AG10803 (cell line): Measurements from ENCODE around the gene ATMIN.

Source experiments
- DNase-seq: peaks from one replicate; pipeline ENCODE4 v3.0.0; 2010; ENCODE audit warnings: low read depth
- H3K4me3 ChIP-seq: 2 replicates; pipeline ENCODE4 v1.5.1; 2011; ENCODE audit warnings: mild to moderate bottlenecking, low read length, control low read depth
- TF ChIP-seq, protein P1 (sequence below): conservative IDR thresholded peaks from 2 replicates; pipeline ENCODE4 v1.5.1; 2011; ENCODE audit warnings: mild to moderate bottlenecking, low read length, control low read depth, inconsistent platforms

The ATMIN gene, protein sequence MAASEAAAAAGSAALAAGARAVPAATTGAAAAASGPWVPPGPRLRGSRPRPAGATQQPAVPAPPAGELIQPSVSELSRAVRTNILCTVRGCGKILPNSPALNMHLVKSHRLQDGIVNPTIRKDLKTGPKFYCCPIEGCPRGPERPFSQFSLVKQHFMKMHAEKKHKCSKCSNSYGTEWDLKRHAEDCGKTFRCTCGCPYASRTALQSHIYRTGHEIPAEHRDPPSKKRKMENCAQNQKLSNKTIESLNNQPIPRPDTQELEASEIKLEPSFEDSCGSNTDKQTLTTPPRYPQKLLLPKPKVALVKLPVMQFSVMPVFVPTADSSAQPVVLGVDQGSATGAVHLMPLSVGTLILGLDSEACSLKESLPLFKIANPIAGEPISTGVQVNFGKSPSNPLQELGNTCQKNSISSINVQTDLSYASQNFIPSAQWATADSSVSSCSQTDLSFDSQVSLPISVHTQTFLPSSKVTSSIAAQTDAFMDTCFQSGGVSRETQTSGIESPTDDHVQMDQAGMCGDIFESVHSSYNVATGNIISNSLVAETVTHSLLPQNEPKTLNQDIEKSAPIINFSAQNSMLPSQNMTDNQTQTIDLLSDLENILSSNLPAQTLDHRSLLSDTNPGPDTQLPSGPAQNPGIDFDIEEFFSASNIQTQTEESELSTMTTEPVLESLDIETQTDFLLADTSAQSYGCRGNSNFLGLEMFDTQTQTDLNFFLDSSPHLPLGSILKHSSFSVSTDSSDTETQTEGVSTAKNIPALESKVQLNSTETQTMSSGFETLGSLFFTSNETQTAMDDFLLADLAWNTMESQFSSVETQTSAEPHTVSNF

DNA sequence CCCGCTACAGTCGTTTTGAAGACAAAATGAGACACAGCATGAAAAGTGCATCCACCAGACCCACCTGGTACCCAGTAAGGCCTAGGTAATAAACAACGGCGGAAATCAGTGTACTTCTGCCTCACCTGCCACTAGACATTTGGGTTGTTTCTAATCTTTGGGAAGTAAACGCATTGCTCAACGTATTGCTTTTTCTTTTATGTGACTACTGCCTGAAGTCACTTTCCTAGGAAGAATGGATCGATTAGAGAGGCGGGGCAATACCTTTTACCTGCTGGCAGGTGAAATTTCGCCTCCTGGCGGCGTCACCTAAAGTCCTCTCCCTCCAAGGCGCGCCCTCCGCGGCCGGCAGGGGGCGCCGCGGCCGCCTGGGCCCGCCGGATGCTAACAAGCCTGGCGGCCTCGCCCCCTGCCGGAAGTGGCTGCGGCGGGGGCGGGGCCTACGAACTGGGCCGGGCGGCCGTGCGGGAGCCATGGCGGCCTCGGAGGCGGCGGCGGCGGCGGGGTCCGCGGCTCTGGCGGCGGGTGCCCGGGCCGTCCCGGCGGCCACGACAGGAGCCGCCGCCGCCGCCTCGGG, at the start of gene ATMIN:
TSS of gene ATMIN (plus strand) at position 445 of the 577 bp plus-strand sequence. CDS start at position 474, 29 bp downstream.
- DNase-seq, result peak; percentile 80
- H3K4me3 ChIP-seq, result peak within 1 kb of the TSS; percentile 72
- TF ChIP-seq, protein P1, sequence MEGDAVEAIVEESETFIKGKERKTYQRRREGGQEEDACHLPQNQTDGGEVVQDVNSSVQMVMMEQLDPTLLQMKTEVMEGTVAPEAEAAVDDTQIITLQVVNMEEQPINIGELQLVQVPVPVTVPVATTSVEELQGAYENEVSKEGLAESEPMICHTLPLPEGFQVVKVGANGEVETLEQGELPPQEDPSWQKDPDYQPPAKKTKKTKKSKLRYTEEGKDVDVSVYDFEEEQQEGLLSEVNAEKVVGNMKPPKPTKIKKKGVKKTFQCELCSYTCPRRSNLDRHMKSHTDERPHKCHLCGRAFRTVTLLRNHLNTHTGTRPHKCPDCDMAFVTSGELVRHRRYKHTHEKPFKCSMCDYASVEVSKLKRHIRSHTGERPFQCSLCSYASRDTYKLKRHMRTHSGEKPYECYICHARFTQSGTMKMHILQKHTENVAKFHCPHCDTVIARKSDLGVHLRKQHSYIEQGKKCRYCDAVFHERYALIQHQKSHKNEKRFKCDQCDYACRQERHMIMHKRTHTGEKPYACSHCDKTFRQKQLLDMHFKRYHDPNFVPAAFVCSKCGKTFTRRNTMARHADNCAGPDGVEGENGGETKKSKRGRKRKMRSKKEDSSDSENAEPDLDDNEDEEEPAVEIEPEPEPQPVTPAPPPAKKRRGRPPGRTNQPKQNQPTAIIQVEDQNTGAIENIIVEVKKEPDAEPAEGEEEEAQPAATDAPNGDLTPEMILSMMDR, result peak; percentile 70

DNA sequence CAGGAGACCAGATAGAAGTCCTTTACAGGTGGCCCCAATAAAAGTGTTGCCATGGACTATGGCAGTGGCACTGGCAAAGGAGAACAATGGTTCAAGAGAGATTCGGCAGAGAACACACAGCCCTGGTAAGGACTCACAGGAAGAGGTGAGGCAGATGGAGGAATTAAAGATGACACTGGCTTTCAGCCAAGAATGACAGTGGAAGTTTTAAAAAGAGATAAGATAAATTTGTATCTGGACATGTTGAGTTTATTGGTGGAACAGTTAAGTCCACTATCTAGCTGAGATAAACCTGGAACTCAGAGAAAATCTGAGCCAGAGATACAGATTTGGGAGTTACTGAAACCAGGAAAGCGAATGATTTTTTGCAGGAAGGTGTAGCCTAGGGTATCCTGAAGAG, 49.1 kb upstream of the ATMIN start:
- H3K4me3 ChIP-seq, result no peak overlapping the region
- TF ChIP-seq, protein P1, result no peak
- DNase-seq, result no peak

DNA sequence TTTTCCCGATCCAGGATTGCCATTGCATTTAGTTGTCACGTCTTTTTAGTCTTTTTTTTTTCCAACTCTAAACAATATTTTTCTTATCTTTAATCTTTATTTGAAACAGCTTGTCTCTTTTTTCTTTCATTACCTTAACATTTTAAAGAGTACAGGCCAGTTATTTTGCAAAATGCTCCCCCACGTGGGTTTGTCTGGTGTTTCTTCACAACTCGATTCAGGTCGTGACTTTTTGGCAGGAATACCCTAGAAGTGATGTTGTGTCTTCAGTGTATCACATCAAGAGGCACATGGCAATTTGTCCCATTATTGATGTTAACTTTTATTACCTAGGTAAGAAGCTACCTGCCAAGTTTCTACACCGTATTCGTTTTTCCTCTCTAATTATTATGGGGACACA, 46.9 kb upstream of the ATMIN start:
- no peak for DNase-seq
- TF ChIP-seq, protein P1, result no peak
- no peak overlapping the region for H3K4me3 ChIP-seq

DNA sequence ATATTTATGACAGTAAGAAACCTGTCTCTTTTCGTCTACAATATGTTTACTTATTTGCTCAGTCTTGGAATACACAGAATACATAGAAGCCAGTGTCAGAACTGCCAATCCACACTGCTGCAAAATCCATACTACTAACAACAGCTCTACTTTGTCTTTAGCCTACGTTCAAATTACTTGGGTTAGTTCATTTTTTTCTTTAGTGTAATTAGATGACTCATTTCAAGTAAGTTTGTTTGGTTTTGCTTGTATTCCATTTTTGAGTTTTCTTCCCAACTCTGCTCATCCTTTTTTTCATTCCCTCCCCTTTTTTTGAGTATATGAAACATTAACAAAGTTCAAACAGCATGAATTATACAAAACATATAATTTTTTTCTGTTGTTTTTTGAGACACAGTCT, 45.8 kb upstream of the ATMIN start:
- TF ChIP-seq, protein P1, result no peak

DNA sequence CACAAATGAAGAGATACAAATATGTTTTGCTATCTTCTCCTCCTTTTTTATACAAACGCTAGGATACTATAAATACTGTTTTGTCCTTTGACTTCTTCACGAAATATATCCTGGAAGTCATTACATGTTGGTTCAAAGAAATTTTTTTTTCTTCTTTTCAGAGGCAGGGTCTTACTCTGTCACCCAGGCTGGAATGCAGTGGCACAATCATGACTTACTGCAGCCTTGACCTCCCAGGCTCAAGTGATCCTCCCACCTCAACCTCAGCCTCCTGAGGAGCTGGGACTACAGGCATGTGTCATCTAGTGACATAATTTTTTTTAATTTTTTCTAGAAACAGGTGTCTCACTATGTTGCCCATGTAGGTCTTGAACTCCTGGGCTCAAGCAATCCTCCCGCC, 45.1 kb upstream of the ATMIN start:
- TF ChIP-seq, protein P1, result no peak
- no peak for DNase-seq
- H3K4me3 ChIP-seq, result no peak overlapping the region

More for the DNA sequence above, 45.8 kb upstream of the ATMIN start:
- no peak for DNase-seq
- no peak overlapping the region for H3K4me3 ChIP-seq

DNA sequence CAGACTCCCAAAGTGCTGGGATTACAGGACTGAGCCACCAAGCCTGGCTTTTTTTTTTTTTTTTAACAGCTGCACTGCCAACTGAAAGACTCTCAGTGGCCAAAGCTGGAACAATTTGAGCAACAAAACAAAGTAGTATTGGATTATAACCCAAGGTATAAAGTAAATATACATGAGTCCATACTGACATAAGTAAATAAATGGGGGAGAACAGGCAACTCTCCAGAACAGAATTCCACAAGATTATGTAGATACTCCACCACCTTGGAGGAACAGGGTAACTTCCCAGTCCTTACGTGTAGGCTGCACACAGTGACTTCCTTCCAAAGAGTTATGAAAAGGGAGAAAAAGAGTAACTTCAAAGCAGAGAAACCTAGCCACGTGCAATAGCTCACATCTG, 44.7 kb upstream of the ATMIN start:
- H3K4me3 ChIP-seq, result no peak overlapping the region
- TF ChIP-seq, protein P1, result no peak
- DNase-seq, result no peak
